Amniotic stem cell (primary cell): Measurements from ENCODE around the gene ZNHIT1.
"Not testable (repeated sequence)": the region's sequence is repeated elsewhere in the genome, so short reads cannot be mapped to it uniquely, and the experiment has no call there.

Experiments used
- DNase-seq: peaks from one replicate; lab custom pipeline; 2025; lab: John Stamatoyannopoulos, UW

The ZNHIT1 gene

GRCh38 chr7:101241443-101242349 lies 23.7 kb downstream of the ZNHIT1 start:
- DNase-seq, result no peak

GRCh38 chr7:101243646-101244374 lies 25.8 kb downstream of the ZNHIT1 start:
- no peak for DNase-seq

GRCh38 chr7:101244375-101245146 lies 26.6 kb downstream of the ZNHIT1 start, which contains the start of gene FIS1:
Gene FIS1 (minus strand): TSS chr7:101245081. CDS start chr7:101245004, 77 bp downstream.
- DNase-seq, result peak; percentile 82

GRCh38 chr7:101245147-101245668 lies 27.2 kb downstream of the ZNHIT1 start:
- no peak for DNase-seq

GRCh38 chr7:101248276-101248675 lies 30.3 kb downstream of the ZNHIT1 start:
- DNase-seq, result no peak

GRCh38 chr7:101250324-101250723 lies 32.4 kb downstream of the ZNHIT1 start:
- DNase-seq, result no peak

- peak; percentile 98 for DNase-seq
These were observed 34.1 kb downstream of the ZNHIT1 start for GRCh38 chr7:101251871-101252659.

- DNase-seq, result not testable (repeated sequence)
These were observed 35.2 kb downstream of the ZNHIT1 start for GRCh38 chr7:101253199-101253598.

- no peak for DNase-seq
These were observed 37.8 kb downstream of the ZNHIT1 start for GRCh38 chr7:101255796-101256195.

- no peak for DNase-seq
These were observed 40.3 kb downstream of the ZNHIT1 start for GRCh38 chr7:101258243-101258731.

GRCh38 chr7:101264102-101264706 lies 46.2 kb downstream of the ZNHIT1 start:
- DNase-seq, result not testable (repeated sequence)

GRCh38 chr7:101265622-101266516 lies 47.9 kb downstream of the ZNHIT1 start:
- DNase-seq, result no peak

- DNase-seq, result no peak
These were observed 51.7 kb downstream of the ZNHIT1 start for GRCh38 chr7:101269664-101270063.

- no peak for DNase-seq
These were observed 53.1 kb downstream of the ZNHIT1 start for GRCh38 chr7:101271021-101271420.

GRCh38 chr7:101273206-101273605 lies 55.2 kb downstream of the ZNHIT1 start:
- DNase-seq, result no peak
